Epithelial cell of esophagus (primary cell): ENCODE data around the gene HDAC4.

Experiments used
- DNase-seq: peaks from one replicate; pipeline ENCODE4 v3.0.0; 2010; ENCODE audit warnings: low read depth
- H3K4me3 ChIP-seq: 2 replicates; pipeline ENCODE4 v1.5.1; 2011; ENCODE audit warnings: mild to moderate bottlenecking, low read length, control low read depth
- CTCF ChIP-seq: IDR thresholded peaks from 2 replicates; pipeline ENCODE4 v1.5.1; 2011; ENCODE audit warnings: low read depth, mild to moderate bottlenecking, low read length, control low read depth, inconsistent platforms; ENCODE audit not compliant: insufficient read depth; ENCODE audit errors: missing control alignments

The HDAC4 gene

GRCh38 chr2:239324456-239324855 is 76.4 kb downstream of the HDAC4 start:
- no peak for DNase-seq
- no peak overlapping the region for H3K4me3 ChIP-seq
- TF ChIP-seq CTCF: no peak

DNA sequence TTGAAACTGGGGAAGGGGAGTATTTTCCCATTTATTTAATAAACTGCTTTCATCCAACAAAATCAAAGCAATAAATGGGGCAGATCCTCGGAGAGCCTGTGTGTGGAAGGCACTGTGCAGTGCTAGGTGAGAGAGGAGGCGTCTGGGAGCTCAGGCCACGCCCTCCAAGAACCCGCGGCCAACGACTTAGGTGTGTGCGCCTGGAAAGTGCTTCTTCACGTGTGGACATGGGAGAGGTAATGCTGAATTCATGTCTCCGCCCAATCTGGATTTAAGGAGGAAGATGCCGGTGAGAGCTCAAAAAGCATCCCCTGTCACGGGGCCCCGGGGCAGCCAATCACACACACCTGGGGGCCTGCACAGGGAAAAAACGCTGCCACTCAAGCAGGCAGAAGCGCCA is 77.4 kb downstream of the HDAC4 start:
- no peak for DNase-seq
- H3K4me3 ChIP-seq: no peak overlapping the region
- no peak for TF ChIP-seq CTCF

GRCh38 chr2:239322416-239323086 is 78.3 kb downstream of the HDAC4 start:
- no peak for TF ChIP-seq CTCF
- H3K4me3 ChIP-seq: no peak overlapping the region
- no peak for DNase-seq

DNA sequence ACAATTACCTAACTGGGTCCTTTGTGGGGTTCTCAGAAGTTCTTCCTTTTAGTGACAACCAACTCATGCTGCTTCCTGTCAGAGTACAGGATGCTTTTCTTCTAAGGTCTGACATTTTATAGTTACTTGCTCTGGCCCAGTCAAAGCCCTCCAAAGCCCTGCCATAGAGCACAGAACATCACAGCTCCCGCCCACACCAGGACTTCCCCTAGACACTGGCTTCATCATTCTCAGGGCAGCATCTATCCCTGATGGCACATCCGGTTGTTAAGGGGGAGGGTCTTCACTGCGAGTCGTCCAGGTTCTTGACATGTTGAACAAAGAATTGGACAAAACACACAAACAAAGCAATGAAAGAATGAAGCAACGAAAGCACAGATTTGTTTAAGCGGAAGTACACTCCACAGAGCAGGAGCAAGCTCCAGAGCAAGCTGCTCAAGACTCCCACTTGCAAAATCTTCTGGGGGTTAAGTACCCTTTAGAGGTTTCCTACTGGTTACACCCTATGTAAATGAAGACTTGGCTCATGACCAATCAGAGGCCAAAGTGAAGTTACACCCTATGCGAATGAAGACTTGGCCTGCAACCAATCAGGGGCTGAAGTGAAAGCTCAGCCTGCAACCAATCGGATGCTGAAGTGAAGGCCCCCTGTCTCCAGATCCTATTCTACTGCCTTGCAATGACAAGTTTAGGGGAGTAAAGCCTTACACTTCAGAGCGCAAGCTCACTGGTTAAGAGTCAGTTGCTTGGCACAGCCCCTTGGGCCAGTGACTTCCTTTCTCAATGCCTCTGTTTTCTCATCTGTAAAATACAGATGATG is 79.0 kb downstream of the HDAC4 start:
- H3K4me3 ChIP-seq: no peak overlapping the region
- no peak for DNase-seq
- no peak for TF ChIP-seq CTCF

DNA sequence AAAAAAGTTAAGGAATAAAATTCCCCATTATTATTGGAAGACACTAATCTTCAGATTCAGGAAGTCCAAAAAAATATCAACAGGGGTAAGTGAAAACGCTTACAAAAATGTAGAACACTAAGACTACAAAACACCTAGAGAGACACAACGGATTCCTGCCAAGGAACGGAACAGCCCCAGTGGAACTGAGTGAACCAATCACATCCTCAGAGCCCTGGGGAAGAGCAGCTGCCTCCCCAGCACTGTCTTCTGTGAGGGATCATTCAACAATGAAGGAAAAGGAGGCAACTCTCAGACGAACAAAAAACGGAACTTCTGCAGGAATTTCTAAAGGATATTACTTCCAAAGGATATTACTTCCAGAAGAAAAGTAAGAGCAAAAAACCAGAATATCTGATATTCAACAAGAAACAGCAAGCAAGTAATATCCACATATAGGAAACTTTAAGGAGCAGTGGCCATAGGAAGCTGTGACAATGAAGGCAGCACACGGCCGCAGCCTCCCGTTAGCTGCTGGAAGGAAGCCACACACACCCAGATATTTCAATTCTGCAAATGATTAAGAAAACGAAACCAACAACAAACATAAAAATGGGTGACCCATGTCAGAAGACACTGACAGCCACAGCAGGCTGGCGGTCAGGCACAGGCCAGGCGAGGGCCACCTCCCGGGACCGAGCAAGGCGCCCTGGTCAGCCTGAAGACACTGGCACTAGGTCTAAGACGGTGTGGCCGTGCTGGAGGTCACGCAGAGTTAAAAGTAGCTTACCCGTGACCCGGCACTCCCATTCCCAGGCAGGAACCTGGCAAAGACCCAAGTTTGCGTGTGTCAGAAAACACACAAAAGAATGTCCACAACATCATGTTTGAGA is 81.8 kb downstream of the HDAC4 start:
- no peak overlapping the region for H3K4me3 ChIP-seq
- DNase-seq: peak; percentile 19
- no peak for TF ChIP-seq CTCF

- DNase-seq: no peak
- no peak for TF ChIP-seq CTCF
- H3K4me3 ChIP-seq: no peak overlapping the region
These were observed 82.6 kb downstream of the HDAC4 start for GRCh38 chr2:239318151-239318611.
